NCI-H460 (cell line): Measurements from ENCODE around the gene HMX2. TPM values are rescaled to one million over a fixed set of nuclear protein-coding genes. Genes with fewer than 3 reads are reported as not detected.
"Not testable (repeated sequence)": the region's sequence is repeated elsewhere in the genome, so short reads cannot be mapped to it uniquely, and the experiment has no call there.

ENCODE experiments used
- DNase-seq: peaks from one replicate; pipeline ENCODE4 v3.0.0-alpha.2; 2016; ENCODE audit warnings: low read depth; ENCODE audit errors: extremely low read depth
- total RNA-seq: library from RNA; depleted of rRNA; stranded (reverse); fragments of >200 nt; shearing (Covaris generic); gene quantifications from 2 replicates; pipeline ENCODE4 v1.2.3, GENCODE V29; 2014

HMX2 gene
- total RNA-seq, 1 experiment from 2014 or later: 1.1 TPM

DNA sequence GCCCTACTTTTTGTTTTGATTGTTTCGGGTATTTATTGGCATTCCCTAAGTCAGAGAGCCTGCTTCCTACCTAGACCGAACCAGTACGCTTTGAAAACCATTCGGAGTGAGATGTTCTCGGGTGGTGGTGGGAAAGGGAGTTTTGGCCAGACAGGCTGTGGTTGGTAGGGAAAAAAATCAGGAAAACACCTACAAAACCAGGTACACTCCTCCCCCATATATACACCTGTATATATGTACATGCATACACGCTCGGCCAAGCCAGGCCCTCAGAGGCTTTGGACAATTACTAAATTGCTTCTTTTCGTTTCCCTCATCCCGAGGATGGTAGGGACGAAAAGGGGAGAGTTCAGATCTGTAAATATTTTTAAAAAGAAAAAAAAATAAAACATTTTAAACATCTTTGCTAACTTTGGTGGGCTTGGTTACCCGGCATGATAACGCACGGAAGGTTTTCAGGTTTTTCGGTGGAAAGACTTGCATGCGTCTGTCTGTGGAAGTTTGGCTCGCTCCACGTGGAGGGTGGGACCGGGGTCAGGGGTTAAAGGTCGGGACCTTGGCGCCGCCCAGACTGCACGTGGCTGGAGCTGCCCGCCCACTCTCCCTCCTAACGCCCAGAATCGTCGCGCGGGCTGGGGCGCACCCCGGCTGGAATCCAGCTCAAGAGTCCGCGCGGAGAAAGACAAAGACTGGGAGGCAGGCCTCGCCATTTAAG lies 2.5 kb downstream of the HMX2 start:
- DNase-seq: no peak

DNA sequence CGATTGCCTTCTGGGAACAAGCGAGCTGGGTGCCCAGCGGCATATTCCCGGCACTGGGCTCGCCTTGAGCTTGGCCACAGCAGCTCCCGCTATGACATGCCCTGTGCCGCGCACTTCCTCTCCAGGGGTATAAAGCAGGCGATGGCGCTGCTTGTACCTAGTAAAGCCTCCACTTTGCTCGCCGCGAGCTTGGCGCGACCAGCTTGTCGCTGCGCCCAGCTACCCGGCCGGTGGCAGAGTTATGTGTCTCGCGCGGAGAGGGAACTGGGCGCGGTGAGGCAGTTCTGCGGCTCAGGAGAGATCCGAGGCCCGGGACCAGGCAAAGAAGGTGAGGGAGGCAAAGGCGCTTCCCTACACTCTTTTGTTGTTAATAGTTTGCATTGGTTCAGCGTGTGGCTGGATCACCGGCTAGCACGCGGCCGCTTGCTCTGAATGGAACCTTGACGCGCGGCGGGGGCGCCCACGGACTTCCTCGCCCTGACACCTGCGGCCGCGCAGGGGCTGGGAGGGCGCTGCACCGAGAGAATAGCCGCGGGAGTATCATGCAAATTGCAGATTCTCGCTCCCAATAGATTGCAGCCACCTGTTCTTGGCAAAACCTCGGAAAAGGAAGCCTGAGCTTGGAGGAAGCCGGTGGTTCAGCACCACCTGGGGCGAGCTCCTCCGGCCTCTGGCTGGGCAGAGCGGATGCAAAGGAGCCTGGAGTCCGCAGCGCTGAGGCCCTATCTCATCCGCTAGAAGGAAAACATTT lies 3.2 kb downstream of the HMX2 start:
- no peak for DNase-seq

- DNase-seq: no peak
Observed at GRCh38 chr10:123151737-123152135, 3.8 kb downstream of the HMX2 start.

GRCh38 chr10:123153486-123154091 lies 5.7 kb downstream of the HMX2 start:
- no peak for DNase-seq

DNA sequence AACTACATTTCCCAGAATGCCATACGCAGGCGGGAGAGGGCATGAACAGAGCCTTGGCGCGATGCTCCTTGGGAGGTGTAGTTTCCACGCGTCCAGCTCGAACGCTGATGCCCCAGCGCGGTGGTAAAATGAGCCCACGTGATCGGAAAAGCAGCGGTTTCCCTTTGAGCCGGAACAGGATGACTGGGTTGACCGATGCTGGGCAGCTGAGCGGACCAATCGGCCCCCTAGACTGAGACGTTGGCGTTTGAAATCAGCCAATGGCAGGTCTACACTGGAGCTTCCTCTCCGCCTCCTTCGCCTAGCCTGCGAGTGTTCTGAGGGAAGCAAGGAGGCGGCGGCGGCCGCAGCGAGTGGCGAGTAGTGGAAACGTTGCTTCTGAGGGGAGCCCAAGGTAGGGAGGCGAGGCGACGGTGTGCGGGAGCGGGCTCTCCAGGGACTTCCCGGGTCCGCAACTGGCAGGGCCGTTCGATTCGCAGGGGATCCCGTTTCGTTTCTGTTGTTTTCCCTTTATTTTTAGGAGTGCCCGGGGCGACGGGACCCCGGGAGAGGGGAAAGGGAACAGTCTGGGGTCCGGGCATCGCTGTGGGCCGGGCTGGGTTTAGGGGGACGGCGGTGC lies 6.3 kb downstream of the HMX2 start, which contains the start of gene BUB3:
Gene BUB3, plus strand, starts transcription at position 311 of the 619 bp plus-strand sequence. CDS start 516 bp downstream, outside the sequence.
- peak; percentile 99 for DNase-seq

GRCh38 chr10:123154711-123155505 lies 7.0 kb downstream of the HMX2 start:
- DNase-seq: no peak

GRCh38 chr10:123156078-123156477 lies 8.1 kb downstream of the HMX2 start:
- no peak for DNase-seq

GRCh38 chr10:123157210-123157609 lies 9.3 kb downstream of the HMX2 start:
- no peak for DNase-seq

GRCh38 chr10:123158682-123159081 lies 10.7 kb downstream of the HMX2 start:
- no peak for DNase-seq

DNA sequence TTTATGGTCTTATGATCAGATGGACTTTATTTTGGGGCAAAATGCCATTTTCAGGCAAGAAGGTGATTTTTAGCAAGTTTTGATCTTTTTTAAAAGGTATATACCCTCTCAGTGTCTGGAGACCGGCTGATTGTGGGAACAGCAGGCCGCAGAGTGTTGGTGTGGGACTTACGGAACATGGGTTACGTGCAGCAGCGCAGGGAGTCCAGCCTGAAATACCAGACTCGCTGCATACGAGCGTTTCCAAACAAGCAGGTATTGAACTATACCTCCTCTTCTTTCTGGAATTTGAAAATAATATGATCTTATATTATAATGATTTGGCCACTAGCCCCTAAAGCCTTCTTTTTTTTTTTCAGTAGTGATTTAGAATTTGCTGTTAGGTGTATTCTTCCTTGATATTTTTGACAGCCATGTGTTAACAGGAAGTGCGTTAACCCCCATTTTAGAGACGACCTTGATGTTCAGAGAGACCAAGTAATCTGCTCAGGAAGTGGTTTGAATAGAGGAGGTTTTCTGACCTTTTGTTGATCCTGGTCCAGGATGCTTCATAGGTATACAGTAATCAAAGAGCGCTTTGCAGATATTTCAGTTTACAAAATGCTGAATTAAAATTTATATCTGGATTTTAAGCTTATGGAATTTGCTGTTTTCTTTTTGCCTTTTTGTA lies 12.5 kb downstream of the HMX2 start:
- no peak for DNase-seq

DNA sequence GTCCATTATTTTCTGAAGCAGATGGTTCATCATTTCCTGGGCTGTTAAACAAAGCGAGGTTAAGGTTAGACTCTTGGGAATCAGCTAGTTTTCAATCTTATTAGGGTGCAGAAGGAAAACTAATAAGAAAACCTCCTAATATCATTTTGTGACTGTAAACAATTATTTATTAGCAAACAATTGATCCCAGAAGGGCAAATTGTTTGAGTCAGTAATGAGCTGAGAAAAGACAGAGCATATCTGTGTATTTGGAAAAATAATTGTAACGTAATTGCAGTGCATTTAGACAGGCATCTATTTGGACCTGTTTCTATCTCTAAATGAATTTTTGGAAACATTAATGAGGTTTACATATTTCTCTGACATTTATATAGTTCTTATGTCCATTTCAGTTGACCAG lies 16.4 kb downstream of the HMX2 start:
- no peak for DNase-seq

DNA sequence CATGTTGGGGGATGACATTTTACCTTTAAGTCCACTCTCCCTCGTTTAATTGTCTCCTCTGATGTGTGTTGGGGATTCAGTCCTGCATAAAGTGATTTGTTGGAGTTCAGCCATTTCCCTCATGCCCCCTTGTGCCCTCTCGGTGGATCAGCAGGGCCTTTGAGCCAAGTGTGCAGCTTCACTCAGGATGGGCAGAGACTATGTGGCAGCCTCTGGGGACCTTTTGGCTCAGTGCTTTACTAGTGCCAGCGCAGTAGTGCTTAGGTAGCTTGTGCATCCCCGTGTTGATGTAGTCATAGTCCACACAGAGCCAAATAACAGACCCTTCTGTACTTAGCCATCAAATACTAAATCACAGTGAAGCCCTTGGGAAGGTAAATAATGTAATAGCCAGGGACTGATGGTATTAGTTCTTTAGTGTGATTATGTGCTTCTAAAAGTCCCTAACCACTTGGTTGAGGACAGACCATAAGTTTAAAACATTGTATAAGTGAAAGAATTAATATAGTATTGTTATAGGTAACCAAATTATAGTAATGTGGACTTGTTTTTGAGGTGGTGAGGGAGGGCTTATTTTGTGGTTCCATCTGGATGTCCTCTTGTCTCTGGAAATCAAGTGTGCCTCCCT lies 17.6 kb downstream of the HMX2 start:
- DNase-seq: no peak

- no peak for DNase-seq
Observed at GRCh38 chr10:123166618-123167017, 18.7 kb downstream of the HMX2 start.

DNA sequence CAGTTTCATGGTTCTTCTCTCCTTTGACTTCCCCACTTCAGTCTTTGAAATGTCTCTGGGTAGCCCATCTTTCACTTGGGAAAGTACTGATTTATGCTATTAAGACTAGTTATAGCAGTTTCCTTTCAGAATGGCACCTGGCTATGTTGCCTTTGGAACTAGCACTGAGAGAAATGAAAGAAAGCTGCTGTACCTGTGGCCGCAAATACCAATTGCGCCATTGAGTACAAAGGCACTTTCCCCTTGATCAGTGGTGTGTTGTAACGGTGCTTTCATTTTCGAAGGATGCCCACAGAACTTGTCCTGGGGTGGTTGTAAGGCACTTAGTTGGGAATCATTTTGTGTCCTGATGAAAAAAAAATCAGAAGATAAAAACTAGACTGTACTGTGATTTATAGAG lies 23.0 kb downstream of the HMX2 start:
- no peak for DNase-seq

DNA sequence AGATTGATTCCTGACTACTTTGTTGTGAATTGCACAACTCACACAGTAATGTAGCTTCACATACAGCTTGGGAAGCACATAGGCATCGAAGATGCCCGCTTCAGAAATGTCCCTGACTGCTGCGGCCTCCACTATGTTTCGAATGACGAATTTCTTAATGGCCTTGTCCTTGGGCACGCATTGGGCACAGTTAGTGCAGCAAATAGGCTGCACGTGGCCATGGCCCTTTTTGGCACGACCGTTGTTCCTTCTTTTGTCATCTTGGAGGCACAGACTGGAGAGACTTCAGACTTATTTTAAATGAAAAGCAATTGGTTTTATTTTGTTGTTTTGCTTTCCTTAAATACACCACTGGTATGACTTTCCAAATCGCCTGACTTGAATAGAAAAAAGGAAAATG lies 23.7 kb downstream of the HMX2 start:
- not testable (repeated sequence) for DNase-seq

GRCh38 chr10:123175389-123176387 lies 27.8 kb downstream of the HMX2 start:
- no peak for DNase-seq

DNA sequence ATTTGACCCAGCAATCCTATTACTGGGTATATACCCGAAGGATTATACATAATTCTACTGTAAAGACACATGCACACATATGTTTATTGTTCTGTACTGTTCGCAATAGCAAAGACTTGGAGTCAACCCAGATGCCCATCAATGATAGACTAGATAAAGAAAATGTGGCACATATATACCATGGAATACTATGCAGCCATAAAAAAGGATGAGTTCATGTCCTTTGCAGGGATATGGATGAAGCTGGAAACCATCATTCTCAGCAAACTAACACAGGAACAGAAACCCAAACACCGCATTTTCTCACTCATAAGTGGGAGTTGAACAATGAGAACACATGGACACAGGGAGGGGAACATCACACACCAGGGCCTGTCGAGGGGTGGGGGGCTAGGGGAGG lies 30.5 kb downstream of the HMX2 start:
- DNase-seq: not testable (repeated sequence)
